Amniotic stem cell (primary cell): ENCODE data around the gene CACNA1B.
"Not testable (repeated sequence)": the region's sequence is repeated elsewhere in the genome, so short reads cannot be mapped to it uniquely, and the experiment has no call there.

Experiments
- DNase-seq: peaks from one replicate; lab custom pipeline; 2025; lab: John Stamatoyannopoulos, UW

CACNA1B gene

DNA sequence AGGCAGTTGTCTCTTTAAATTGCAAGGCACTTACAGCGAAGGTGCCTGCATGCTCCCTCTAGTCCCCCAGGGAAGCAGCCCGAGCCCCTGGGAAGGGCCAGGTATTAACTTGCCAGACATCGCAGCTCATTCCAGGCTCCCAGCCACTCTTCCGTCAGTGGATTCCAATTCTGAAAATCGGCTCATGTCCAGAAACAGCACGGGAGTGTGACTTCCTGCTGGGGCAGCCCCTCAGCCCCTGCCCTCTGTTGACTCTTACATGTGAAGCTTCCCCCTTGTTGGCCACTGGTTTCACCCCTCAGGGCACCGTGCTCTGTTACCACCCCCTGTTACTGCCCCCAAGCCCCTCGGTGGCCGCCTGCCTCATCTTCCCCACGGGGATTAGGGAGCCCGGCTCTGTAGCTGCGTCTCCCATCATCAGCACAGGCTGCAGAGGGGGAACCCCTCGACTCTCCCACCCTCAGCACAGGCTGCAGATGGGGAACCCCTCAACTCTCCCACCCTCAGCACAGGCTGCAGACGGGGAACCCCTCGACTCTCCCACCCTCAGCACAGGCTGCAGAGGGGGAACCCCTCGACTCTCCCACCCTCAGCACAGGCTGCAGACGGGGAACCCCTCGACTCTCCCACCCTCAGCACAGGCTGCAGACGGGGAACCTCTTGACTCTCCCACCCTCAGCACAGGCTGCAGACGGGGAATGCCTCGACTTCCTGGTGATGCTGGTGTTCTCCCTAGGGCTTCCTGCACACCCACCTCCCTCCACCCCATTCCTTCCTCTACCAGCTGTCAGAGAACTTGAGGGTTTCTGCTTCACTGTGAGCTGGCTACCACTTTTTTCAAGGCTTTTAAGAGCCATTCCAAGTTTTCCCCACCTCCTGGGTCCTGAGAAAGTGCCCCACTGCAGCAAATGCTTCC, 11.1 kb upstream of the CACNA1B start:
- no peak for DNase-seq

DNA sequence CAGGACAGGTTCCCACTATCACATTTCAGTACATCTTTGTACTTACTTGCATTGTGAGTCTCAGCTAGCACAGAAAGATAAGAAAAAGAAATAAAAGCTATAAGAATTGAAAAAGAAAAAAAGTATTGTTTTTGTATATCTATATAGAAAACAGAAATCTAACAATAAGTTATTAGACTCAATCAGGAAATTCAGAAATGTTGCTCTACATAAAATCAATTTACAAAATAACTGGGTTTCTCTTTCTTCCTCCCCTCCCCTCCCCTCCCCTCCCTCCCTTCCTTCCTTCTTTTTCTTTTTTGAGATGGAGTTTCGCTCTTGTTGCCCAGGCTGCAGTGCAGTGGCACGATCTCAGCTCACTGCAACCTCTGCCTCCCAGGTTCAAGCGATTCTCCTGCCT, 7.2 kb upstream of the CACNA1B start:
- no peak for DNase-seq

DNA sequence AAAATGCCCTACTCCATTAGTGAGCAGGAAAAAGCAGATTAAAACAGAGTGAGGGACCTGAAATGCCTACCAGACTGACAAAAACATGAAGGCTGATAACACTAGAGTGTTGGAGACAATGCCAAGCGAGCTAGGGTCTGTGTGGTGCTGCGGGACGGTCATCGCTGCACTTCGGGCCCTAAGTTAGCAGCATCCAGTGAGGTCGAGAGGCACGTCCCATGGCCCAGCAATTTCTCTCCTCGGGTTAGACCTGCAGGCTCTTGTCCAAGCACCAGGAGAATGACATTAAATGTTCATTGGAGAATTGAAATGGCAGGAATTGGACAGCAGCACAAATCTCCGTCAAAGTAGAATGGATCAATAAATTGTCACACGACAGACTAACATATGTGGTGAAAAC, 5.3 kb upstream of the CACNA1B start:
- DNase-seq, result no peak

DNA sequence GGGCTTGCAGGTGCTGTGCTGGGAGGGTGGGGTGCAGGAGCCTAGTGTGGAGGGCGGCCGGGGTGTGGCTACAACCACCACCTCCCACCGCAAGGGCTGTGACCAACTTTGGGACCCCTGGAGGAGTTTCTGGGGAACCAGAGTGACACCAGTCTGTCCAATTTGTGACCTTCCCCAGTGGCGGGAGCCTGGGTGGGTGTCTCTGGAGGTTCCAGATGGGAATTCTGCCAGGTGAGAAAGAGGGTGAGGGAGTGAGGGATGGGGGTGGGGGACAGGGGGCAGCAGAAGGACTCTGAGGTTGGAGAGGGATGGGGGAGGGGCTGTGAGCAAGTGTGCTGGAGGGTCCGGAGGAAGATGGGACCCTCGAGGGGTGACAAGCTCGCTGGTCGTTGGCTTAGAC, 4.2 kb upstream of the CACNA1B start:
- no peak for DNase-seq

DNA sequence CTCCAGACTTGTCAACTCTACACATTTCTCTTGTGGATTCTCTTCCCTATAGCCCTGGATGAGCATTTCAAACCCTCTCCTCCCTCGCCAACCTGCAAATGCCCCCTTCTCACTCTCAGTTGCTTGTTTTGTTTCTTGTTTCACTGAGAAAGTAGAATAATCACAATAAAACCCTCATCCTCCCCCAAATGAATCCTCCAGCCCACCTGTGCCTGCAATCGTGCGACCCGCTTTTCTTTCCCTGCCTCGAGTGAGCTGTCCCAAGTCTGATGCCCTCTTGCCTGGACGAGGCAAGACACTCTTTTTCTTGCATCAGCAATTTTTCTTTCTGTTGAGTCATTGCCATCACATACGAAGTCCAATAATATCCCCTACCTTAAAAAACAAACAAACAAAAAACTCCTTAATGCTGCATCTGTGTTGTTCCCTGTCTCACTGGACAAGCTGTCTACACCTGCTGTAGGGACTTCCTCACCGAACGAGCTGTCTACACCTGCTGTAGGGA, 3.7 kb upstream of the CACNA1B start:
- no peak for DNase-seq

DNA sequence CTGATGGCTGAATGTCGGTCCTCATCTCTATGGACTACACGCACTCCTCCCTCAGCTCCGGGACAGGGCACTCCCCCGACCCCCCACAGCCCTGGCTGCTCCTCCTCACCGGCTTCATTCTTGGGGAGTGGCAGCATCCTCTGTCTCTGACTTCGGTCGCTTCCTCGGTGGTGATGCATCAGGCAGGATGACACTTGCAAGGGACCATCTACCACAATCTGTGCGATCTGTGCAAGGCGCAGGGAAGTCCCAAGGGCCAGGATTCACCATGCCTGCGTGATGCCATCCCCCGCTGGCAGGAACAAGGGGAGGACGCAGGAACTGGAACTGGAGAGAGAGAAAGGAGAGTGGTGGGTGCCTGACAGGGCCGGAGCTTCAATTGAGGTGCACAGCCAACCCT, 2.2 kb upstream of the CACNA1B start:
- DNase-seq, result no peak

DNA sequence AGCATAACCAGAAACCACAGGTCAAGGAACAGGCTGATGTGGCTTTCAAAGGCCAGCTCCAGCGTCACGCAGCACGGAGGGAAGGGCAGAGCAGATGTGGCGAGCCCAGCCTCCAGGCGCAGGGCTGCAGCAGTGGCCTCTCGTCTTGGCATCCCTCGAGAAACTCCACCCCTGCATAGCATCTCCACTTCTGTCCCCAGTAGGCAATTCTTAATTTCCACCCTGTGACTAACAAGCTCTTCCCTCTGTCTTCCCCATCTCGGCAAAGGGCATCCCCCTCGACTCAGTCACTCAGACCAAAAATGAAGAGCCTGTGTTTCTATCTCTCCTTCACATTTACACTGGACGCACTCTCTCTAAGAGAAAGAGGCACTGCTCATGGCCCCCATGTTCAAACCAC, 1.7 kb upstream of the CACNA1B start:
- DNase-seq, result no peak

DNA sequence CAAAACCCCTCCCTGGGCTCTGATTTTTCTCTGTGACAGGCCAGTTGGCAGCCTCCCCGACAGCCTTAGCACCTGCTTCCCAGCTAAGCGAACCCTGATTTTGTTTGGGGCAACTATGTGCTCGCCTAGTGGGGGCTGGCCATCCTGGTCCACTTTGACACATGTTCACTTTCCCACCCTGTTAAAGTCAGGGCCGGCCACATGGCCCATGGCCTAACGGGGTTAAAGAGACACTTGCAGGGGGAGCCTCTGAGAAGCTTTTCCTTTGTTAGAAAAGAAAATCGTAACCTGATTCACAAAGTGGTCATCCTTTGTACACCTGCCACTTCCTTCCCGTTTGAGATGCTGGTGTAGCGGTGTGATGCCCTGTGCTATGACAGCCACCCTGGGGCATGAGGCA, 1.3 kb upstream of the CACNA1B start:
- no peak for DNase-seq

DNA sequence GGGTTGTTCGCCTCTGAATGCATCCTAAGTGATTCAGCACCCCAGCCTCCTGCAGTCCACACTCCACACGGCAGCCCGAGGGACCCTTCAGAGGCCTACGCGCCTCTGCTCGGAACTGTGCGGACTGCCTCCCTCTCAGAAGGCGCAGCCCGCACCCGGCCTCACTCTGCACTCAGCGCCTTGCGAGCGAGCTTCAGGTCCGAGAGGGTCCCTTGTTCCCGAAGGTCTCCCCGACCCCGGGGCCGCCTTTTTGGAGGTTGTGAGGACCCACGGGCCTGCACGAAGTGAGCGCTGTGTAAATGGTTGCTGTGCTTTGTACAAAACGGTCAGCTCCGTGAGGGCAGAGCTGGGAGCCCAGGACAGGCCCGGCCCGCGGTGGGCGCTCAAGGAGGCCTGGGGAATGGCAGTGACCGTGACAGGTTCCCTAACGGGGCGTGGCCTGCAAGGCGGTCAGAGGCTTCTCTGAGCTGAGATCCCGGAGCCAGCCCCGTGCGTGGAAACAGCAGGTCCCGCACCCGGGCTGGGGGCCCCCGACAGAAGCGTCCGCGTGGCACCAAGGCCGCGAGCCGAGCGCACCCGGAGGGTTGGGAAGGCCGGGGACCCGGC, 698 bp upstream of the CACNA1B start:
- no peak for DNase-seq

DNA sequence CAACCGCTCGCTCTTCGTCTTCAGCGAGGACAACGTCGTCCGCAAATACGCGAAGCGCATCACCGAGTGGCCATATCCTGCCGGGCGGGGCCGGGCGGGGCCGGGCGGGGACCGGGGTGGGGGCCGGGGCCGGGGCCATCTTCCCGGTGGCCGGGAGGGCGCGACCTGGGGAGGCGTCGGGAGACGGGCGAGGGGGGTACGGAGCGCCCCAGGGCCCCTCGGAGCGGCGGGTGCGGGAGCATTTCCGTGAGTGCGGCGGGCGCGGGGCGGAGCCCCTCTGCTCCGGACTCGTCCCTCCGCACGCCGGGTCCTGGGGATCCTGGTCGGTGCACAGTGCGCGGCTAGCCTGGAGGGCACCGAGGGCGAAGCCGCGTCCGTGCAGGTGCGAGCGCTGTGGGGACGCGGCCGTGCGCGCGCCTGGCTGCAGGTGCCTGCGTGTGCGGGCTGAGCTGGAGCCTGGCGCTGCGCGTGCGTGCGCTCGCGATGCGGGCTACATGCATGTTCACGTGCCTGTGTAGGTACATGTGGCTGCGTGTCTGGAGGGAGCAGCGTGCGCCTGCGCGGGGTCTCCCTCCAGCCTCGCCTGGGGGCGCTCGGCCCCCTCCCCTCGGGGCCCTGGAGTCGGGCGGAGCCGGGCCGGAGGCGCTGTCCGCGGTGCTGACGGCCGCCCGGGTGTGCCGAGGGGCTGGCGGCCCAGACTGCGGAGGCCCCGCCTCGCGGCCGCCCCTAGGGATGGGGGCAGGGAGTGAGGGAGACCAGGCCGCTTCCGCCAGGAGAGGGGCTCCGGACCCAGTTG, 762 bp downstream of the CACNA1B start:
- no peak for DNase-seq

DNA sequence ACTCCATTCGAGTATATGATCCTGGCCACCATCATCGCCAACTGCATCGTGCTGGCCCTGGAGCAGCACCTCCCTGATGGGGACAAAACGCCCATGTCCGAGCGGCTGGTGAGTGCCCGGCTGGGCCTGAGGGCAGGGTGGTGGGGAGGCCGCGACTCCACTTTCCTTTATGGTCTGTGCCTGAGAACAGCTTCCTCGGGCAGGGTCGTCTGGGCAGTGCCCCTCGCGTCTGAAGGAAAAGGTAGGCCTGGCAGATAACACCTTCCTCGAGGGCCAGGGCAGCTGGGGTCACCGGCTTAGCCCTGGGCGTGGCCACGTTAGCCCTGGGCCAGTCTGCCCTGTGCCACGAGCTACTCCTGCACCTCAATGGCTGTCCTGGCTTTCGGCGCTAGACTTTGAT, 1.5 kb downstream of the CACNA1B start:
- no peak for DNase-seq

DNA sequence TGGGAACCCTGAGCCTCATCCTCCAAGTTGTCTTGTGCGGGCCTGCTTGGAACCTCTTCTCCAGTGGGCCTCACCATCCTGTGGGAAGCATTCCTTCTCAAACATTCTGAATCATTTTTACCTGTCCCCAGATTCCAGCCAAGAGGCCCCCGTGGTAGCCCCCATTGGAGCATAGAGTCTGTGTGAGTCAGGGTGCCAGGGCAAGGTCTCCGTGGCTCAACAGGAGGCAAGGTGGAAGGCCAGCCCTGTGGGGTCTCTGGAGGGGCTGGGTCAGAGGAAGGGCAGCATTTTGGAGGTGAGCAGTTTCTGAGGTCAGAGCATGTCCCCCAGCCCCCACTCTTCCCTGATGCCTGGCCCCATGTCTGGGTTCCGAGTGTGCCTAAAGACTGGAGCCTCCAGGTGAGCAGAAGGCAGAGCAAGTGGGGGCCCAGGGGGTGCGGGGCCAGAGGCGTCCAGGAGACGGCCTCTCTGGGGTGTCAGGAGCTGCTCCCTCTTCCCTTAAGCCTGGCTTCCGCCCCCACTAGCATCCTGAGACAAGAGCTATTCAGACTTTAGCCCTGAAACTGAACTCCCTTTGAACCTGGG, 2.1 kb downstream of the CACNA1B start:
- no peak for DNase-seq

DNA sequence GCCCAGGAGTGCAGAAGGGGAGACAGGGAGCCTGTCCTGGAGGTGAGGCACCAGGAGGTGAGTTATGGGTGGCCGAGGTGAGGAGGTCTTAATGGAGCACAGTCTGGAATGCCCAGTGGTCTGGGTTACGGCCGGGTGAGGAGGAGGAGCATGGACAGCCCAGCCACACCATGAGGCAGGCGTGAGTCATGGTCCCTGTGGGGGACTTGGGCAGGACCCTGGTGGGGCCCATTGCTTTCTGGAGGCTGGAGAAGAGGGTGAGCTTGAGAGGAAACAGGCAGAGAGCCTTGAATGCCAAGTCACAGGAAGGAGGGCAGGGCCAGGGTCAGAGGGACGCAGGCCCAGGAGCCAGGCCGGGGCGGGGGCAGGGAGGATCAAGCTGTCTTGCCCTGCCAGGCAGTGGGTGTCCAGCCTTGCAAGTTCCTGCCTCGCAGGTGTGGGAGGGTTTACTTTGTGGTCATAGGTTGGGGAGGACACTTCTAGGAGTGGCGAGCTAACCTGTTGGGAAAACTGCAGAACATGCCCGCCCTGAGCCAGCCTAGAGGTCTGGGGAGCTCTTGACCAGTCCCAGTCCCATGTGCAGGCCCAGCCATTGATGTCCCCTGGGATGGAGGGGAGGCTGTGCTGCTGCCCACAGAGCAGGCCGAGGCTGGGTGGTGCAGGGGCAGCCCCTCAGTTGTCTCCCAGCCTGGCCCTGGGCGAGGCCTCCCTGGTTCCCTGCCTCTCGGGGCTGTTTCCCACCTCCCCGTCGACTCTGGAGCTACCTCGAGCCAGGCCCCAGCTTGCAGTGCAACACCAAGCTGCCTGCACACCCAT, 2.8 kb downstream of the CACNA1B start:
- no peak for DNase-seq

DNA sequence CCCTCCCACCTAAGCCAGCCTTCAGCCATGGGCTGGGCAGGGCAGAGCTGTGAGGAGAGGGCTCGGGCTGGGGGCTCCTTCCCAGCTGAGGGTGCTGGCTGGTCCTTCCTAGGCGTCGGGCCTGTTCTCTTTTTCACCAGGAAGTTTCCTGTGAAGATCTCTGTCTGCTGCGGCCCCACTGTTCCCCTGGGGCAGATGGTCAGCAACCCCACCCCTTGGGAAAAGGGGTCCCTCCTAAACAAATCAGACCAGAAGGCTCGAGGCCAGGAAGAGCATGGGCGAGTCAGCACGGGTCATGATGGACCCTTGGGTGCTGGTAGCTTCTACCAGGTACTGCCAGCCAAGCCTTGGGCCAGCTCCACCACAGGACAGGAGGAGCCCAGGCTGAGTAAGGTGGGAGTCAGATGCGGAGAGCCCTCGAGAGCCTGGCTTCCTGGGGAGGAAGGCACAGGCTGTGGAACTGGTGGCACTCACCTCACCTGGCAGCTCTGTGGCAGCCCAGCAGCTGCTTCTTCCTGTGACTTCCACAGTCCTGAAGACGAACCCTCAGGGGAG, 3.5 kb downstream of the CACNA1B start:
- no peak for DNase-seq

DNA sequence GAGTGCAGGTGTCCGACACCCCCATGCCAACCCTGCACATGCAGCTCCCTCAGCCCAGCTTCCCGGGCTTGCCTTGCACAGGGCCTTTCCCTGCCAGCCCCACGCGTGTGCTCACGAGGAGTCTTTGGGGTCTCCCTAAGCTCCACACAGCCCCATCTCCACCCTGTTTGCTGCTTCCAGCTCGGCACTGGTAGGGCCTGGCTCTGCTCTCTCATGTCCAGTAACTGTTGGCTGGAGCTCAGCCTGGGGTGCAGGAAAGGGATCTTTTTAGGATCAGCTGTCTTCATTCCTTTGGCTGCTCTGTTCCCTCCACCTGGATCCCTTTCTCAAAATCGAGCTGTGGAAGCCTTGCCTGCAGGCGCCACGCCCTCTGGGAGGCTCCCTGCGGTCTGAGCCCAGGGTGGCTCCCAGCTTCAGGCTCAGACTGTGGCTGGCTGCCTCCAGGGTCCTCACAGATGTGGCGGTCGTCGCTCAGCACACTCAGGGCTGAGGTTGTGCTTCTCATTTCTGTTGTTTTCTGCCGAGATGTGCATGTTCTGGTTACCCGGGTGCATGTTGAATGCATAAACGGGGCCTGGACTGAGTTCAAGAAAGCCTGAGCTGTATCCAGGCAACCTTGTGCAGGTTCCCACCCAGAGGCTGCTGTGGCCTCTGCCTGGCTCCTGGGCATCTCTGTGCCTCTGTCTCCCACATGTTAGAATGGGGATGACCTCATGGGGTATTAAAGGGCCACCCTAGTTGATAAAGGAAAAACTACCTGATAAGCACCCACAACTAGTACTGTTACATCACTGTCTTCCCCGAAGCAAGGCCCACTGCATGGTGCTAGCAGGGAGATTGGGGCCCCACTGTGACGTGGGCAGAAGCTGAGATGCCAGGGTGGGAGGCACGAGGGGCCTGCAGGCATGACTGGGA, 4.3 kb downstream of the CACNA1B start:
- DNase-seq, result no peak

DNA sequence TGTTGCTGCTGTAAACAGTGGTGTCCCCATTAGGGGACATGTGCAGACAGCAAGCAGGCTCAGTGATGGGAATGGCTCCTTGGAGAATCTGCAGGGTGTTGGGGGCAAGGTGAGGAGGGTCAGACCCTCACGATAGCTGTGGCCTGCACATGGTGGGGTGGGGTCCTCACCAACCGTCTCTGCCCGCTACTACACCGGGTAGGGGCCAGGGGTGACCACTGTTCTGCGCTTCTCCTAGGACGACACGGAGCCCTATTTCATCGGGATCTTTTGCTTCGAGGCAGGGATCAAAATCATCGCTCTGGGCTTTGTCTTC, 4.9 kb downstream of the CACNA1B start:
- DNase-seq, result no peak

DNA sequence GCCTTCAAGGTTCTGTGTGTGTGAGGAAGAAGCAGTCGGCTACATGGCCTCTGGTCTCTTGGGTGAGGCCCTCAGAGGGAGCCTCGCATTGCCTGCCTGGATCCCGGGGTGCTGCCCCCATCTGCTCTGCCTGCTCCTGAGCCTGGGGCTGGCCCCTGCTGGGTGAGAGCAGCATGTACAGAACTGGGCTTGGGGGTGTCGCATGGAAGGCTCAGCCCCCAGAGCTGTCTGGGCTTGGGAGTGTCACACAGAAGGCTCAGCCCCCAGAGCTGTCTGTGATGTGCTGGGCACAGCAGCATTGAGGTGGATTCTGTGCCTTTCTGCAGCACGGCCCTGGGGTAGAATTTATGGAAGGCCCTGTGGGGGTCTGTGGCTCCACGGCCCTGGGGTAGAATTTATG, 6.4 kb downstream of the CACNA1B start:
- not testable (repeated sequence) for DNase-seq

DNA sequence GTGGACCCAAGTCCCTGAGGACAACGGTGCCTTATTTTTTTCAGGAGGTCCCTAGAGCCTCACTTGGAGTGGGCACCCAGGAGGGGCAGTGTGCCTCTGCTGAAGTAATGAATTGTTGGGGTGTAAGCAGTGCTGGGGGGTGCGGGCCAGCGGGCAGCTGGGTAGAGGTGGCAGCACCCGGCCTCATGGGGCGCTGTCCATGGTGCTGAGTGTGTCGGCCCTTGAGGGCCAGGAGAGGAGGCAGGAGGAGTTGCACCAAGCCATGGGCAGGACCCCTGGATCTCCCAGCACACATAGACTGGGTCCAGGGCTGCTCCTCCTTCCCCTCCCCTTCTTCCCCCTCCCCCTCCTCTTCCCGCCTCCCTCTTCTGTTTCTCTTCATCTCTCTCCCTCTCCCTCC, 7.0 kb downstream of the CACNA1B start:
- not testable (repeated sequence) for DNase-seq

DNA sequence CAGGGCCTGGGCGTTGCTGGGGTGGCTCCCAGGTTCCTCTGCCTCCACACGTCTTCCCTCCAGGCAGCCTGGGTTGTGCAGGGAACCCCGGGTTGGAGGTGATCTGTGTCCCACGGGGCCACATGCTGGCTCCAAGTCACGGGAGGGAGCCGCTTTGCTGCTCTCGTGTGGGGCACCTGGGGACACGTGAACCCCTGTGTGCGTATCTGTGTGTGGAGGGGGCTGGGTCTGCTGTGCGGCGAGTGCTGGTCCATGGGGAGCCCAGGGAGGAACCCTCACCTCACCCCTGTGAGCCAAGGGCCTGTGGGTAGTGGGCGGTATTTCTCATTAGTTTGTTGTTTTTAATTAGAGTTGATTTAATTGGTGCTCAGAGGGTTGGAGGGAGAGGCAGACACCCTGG, 7.5 kb downstream of the CACNA1B start:
- not testable (repeated sequence) for DNase-seq

DNA sequence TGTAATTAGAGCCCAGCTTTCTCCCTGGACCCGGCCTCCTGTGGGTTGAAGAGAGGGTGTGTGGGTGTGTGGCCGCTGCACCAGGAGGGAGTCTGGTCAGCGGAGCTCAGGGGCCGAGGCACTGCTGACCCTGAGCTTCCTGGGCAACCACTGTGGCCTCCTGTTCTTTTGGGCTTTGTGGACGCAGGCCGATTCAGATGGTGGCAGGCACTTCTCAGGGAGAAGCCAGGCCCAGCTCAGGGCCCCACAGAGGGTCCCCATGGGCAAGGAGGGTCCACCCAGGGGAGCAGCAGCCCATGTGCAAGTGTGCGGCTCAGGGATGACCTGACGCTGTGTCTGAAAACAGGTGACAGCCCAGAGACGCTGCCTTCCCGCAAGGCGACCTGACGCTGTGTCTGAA, 11.0 kb downstream of the CACNA1B start:
- not testable (repeated sequence) for DNase-seq
